ENCODE measurements around the gene HNRNPAB.

Gene HNRNPAB

GRCh38 chr5:178203670-178204181 is 607 bp upstream of the HNRNPAB start:
- H3K4ac ChIP-seq (ENCODE audit: low read depth in 1 of 2, low read length in 2 of 2): peak overlapping the region in 1 of 2 experiments; percentile 40
- H3K27ac ChIP-seq (ENCODE audit: low read length, poor library complexity, severe bottlenecking): peak overlapping the region; percentile 44
- no peaks in the 10 kb centered on the region for H3K27me3 ChIP-seq (ENCODE audit: control insufficient read depth in 1 of 2, insufficient read depth in 1 of 2, low read length in 2 of 2)
- H3K23ac ChIP-seq (ENCODE audit: low read length in 2 of 2): peak overlapping the region in 1 of 2 experiments; percentile 2
- peaks cover 22 to 32% of the 10 kb centered on the region in 2 experiments for H3K36me3 ChIP-seq (ENCODE audit: control insufficient read depth in 1 of 2, insufficient read depth in 2 of 2, low read depth in 1 of 2, low read length in 2 of 2)
- H3K18ac ChIP-seq (ENCODE audit: low read depth in 1 of 2, low read length in 2 of 2): peak overlapping the region in 1 of 2 experiments; percentile 84
- H3K79me1 ChIP-seq (replicated peaks; ENCODE audit: low read length, poor library complexity, severe bottlenecking): peaks cover 2% of the 10 kb centered on the region
- no peaks in the 10 kb centered on the region for H3K9me3 ChIP-seq (ENCODE audit: control insufficient read depth, low read length)
- H2AFZ ChIP-seq (ENCODE audit: low read depth, low read length): peak overlapping the region; percentile 91
- no peak overlapping the region for H2BK120ac ChIP-seq (ENCODE audit: low read depth, low read length)
- no peak overlapping the region for H2AK5ac ChIP-seq (ENCODE audit: low read length, severe bottlenecking)
- H2BK15ac ChIP-seq (ENCODE audit: low read depth, poor library complexity, severe bottlenecking): no peak overlapping the region
- H3K4me3 ChIP-seq (ENCODE audit: insufficient read depth in 1 of 2, low read depth in 1 of 2, low read length in 2 of 2): peak overlapping the region; percentile 76 to 100
- no peak for DNase-seq
- H3K14ac ChIP-seq (ENCODE audit: low read length in 2 of 2): peak overlapping the region in 1 of 2 experiments; percentile 64
- WGBS: 5% methylated on average over 19 of the region's 30 CpGs
- peaks cover 19% of the 10 kb centered on the region for H3K4me1 ChIP-seq (ENCODE audit: control insufficient read depth, insufficient read depth, low read depth, low read length)
- H3K9ac ChIP-seq (ENCODE audit: low read length): peak overlapping the region; percentile 96
- H3K4me2 ChIP-seq (ENCODE audit: low read length, poor library complexity, severe bottlenecking): peak overlapping the region; percentile 96
- H2BK5ac ChIP-seq (ENCODE audit: low read depth, low read length, poor library complexity, severe bottlenecking): no peak overlapping the region
- H4K8ac ChIP-seq (ENCODE audit: low read length): peak overlapping the region; percentile 29
- no peak overlapping the region for H4K91ac ChIP-seq (ENCODE audit: low read length)
- H2BK12ac ChIP-seq (ENCODE audit: low read length in 2 of 2): peak overlapping the region in 1 of 2 experiments; percentile 0

- Histone ChIP-seq H3K18ac (ENCODE audit: low read depth in 1 of 2, low read length in 2 of 2) (peak overlapping the region; percentile 96), H2AK5ac (ENCODE audit: low read length, severe bottlenecking) (no peak overlapping the region), H4K91ac (ENCODE audit: low read length) (peak overlapping the region; percentile 48), H2BK15ac (ENCODE audit: low read depth, poor library complexity, severe bottlenecking) (no peak overlapping the region), H3K4me1 (ENCODE audit: control insufficient read depth, insufficient read depth, low read depth, low read length) (peaks cover 19% of the 10 kb centered on the region), H3K36me3 (ENCODE audit: control insufficient read depth in 1 of 2, insufficient read depth in 2 of 2, low read depth in 1 of 2, low read length in 2 of 2) (peaks cover 36 to 46% of the 10 kb centered on the region in 2 experiments), H2AFZ (ENCODE audit: low read depth, low read length) (no peak overlapping the region), H3K14ac (ENCODE audit: low read length in 2 of 2) (peak overlapping the region in 1 of 2 experiments; percentile 97), H3K27me3 (ENCODE audit: control insufficient read depth in 1 of 2, insufficient read depth in 1 of 2, low read length in 2 of 2) (no peaks in the 10 kb centered on the region), H3K27ac (ENCODE audit: low read length, poor library complexity, severe bottlenecking) (peak overlapping the region; percentile 41), H3K4me3 (ENCODE audit: insufficient read depth in 1 of 2, low read depth in 1 of 2, low read length in 2 of 2) (peak overlapping the region; percentile 97 to 100), H3K4me2 (ENCODE audit: low read length, poor library complexity, severe bottlenecking) (peak overlapping the region; percentile 58), H2BK12ac (ENCODE audit: low read length in 2 of 2) (no peak overlapping the region), H2BK5ac (ENCODE audit: low read depth, low read length, poor library complexity, severe bottlenecking) (peak overlapping the region; percentile 84), H3K79me1 (replicated peaks; ENCODE audit: low read length, poor library complexity, severe bottlenecking) (peaks cover 12% of the 10 kb centered on the region), H3K9ac (ENCODE audit: low read length) (peak overlapping the region; percentile 96), H3K23ac (ENCODE audit: low read length in 2 of 2) (peak overlapping the region; percentile 23 to 82), H3K4ac (ENCODE audit: low read depth in 1 of 2, low read length in 2 of 2) (peak overlapping the region; percentile 91 to 96), H4K8ac (ENCODE audit: low read length) (no peak overlapping the region), H3K9me3 (ENCODE audit: control insufficient read depth, low read length) (no peaks in the 10 kb centered on the region), H2BK120ac (ENCODE audit: low read depth, low read length) (peak overlapping the region; percentile 54)
- peak; percentile 72 for DNase-seq
- under 1% methylated on average over 76 of the region's 90 CpGs for WGBS
Measured at GRCh38 chr5:178204935-178205748, 809 bp downstream of the HNRNPAB start.

- Histone ChIP-seq H3K27ac (ENCODE audit: low read length, poor library complexity, severe bottlenecking) (no peak overlapping the region), H4K91ac (ENCODE audit: low read length) (no peak overlapping the region), H3K27me3 (ENCODE audit: control insufficient read depth in 1 of 2, insufficient read depth in 1 of 2, low read length in 2 of 2) (no peaks in the 10 kb centered on the region), H3K18ac (ENCODE audit: low read depth in 1 of 2, low read length in 2 of 2) (no peak overlapping the region), H2BK5ac (ENCODE audit: low read depth, low read length, poor library complexity, severe bottlenecking) (peak overlapping the region; percentile 61), H2AFZ (ENCODE audit: low read depth, low read length) (no peak overlapping the region), H3K36me3 (ENCODE audit: control insufficient read depth in 1 of 2, insufficient read depth in 2 of 2, low read depth in 1 of 2, low read length in 2 of 2) (peaks cover 41 to 52% of the 10 kb centered on the region in 2 experiments), H2BK12ac (ENCODE audit: low read length in 2 of 2) (no peak overlapping the region), H3K4ac (ENCODE audit: low read depth in 1 of 2, low read length in 2 of 2) (no peak overlapping the region), H2BK120ac (ENCODE audit: low read depth, low read length) (no peak overlapping the region), H2BK15ac (ENCODE audit: low read depth, poor library complexity, severe bottlenecking) (no peak overlapping the region), H3K79me1 (replicated peaks; ENCODE audit: low read length, poor library complexity, severe bottlenecking) (peaks cover 12% of the 10 kb centered on the region), H3K9ac (ENCODE audit: low read length) (peak overlapping the region; percentile 96), H4K8ac (ENCODE audit: low read length) (no peak overlapping the region), H3K4me2 (ENCODE audit: low read length, poor library complexity, severe bottlenecking) (peak overlapping the region; percentile 58), H2AK5ac (ENCODE audit: low read length, severe bottlenecking) (no peak overlapping the region), H3K4me3 (ENCODE audit: insufficient read depth in 1 of 2, low read depth in 1 of 2, low read length in 2 of 2) (peak overlapping the region; percentile 97 to 100), H3K23ac (ENCODE audit: low read length in 2 of 2) (no peak overlapping the region), H3K14ac (ENCODE audit: low read length in 2 of 2) (no peak overlapping the region), H3K4me1 (ENCODE audit: control insufficient read depth, insufficient read depth, low read depth, low read length) (peaks cover 19% of the 10 kb centered on the region), H3K9me3 (ENCODE audit: control insufficient read depth, low read length) (no peaks in the 10 kb centered on the region)
- WGBS: 3% methylated on average over 5 of the region's 5 CpGs
- no peak for DNase-seq
Measured at GRCh38 chr5:178205749-178206047, 1.4 kb downstream of the HNRNPAB start.

All from mesenchymal stem cell (in vitro differentiated cells and primary cell).